HEK293 (cell line): ENCODE data around the gene DDIAS.

Source experiments
- CTCF ChIA-PET: fragments of 350-600 bp; formaldehyde crosslinking; extraction: SDS; loops from one replicate; lab custom pipeline; 2021; ENCODE audit warnings: antibody characterized with exemption; lab: Yijun Ruan, JAX
- POLR2A ChIA-PET: fragments of 300-600 bp; formaldehyde crosslinking; extraction: SDS; loops from one replicate; lab custom pipeline; 2020; ENCODE audit warnings: antibody characterized with exemption, inconsistent platforms; lab: Yijun Ruan, JAX
- H3K27ac ChIP-seq: fragments of 200-500 bp; sonication (Bioruptor generic); 2 replicates; pipeline ENCODE4 v1.5.1; 2014; ENCODE audit warnings: low read depth, low read length, control low read depth, inconsistent platforms; ENCODE audit errors: extremely low read depth
- H3K36me3 ChIP-seq, 2 experiments: fragments of 200-500 bp in 1 of 2; sonication (Bioruptor generic) in 1 of 2; 1 replicate in 1 of 2; 2 replicates in 1 of 2; pipeline ENCODE4 v1.5.1; 2014 to 2017; ENCODE audit warnings: inconsistent platforms in 2 of 2, low read length in 2 of 2; ENCODE audit not compliant: control insufficient read depth in 2 of 2, insufficient read depth in 1 of 2
- H3K4me1 ChIP-seq: fragments of 200-500 bp; sonication (Bioruptor generic); 2 replicates; pipeline ENCODE4 v1.5.1; 2014; ENCODE audit warnings: mild to moderate bottlenecking, low read length, inconsistent platforms; ENCODE audit not compliant: control insufficient read depth, insufficient read depth
- H3K4me3 ChIP-seq: 2 replicates; pipeline ENCODE4 v1.5.1; 2011; ENCODE audit warnings: low read depth, mild to moderate bottlenecking, control low read depth, low read length, moderate library complexity
- H3K9me3 ChIP-seq: fragments of 200-500 bp; sonication (Bioruptor generic); 2 replicates; pipeline ENCODE4 v1.5.1; 2014; ENCODE audit warnings: low read depth, low read length, inconsistent platforms; ENCODE audit not compliant: control insufficient read depth, insufficient read depth
- CTCF ChIP-seq: fragments of 450-650 bp; formaldehyde crosslinking; IDR thresholded peaks from 2 replicates; pipeline ENCODE4 v1.5.1; 2016; ENCODE audit warnings: missing biosample characterization, missing genetic modification characterization
- HIC1 ChIP-seq: fragments of 450-650 bp; formaldehyde crosslinking; IDR thresholded peaks from 2 replicates; pipeline ENCODE4 v1.5.1; 2016; ENCODE audit warnings: missing biosample characterization, missing genetic modification characterization
- RBAK ChIP-seq: fragments of 450-650 bp; formaldehyde crosslinking; IDR thresholded peaks from 2 replicates; pipeline ENCODE4 v1.5.1; 2016; ENCODE audit warnings: missing biosample characterization, missing genetic modification characterization
- ZNF121 ChIP-seq: fragments of 450-650 bp; formaldehyde crosslinking; IDR thresholded peaks from 2 replicates; pipeline ENCODE4 v1.5.1; 2016; ENCODE audit warnings: missing biosample characterization, missing genetic modification characterization
- ZNF138 ChIP-seq: fragments of 450-650 bp; formaldehyde crosslinking; IDR thresholded peaks from 2 replicates; pipeline ENCODE4 v1.5.1; 2016; ENCODE audit warnings: missing biosample characterization, missing genetic modification characterization, borderline replicate concordance
- ZNF184 ChIP-seq: fragments of 450-650 bp; IDR thresholded peaks from 2 replicates; pipeline ENCODE4 v1.5.1; 2018; ENCODE audit warnings: missing biosample characterization, mild to moderate bottlenecking, missing genetic modification characterization
- ZNF202 ChIP-seq: fragments of 450-650 bp; formaldehyde crosslinking; IDR thresholded peaks from 2 replicates; pipeline ENCODE4 v1.5.1; 2016; ENCODE audit warnings: missing biosample characterization, missing genetic modification characterization, borderline replicate concordance
- ZNF391 ChIP-seq: fragments of 450-650 bp; formaldehyde crosslinking; IDR thresholded peaks from 2 replicates; pipeline ENCODE4 v1.5.1; 2016; ENCODE audit warnings: low read depth, missing biosample characterization, missing genetic modification characterization, borderline replicate concordance
- ZNF501 ChIP-seq: fragments of 450-650 bp; formaldehyde crosslinking; IDR thresholded peaks from 2 replicates; pipeline ENCODE4 v1.5.1; 2016; ENCODE audit warnings: missing biosample characterization, missing genetic modification characterization
- ZNF555 ChIP-seq: fragments of 450-650 bp; formaldehyde crosslinking; conservative IDR thresholded peaks from 2 replicates; pipeline ENCODE4 v1.5.1; 2017; ENCODE audit warnings: missing biosample characterization, mild to moderate bottlenecking, missing genetic modification characterization, inconsistent platforms
- ZNF600 ChIP-seq: fragments of 450-650 bp; formaldehyde crosslinking; IDR thresholded peaks from 2 replicates; pipeline ENCODE4 v1.5.1; 2016; ENCODE audit warnings: missing biosample characterization, missing genetic modification characterization
- ZNF626 ChIP-seq: fragments of 450-650 bp; sonication (Bioruptor Pico); formaldehyde crosslinking; IDR thresholded peaks from 2 replicates; pipeline ENCODE4 v1.5.1; 2018; ENCODE audit warnings: missing biosample characterization, missing genetic modification characterization, inconsistent platforms
- ZNF704 ChIP-seq: fragments of 450-650 bp; formaldehyde crosslinking; IDR thresholded peaks from 2 replicates; pipeline ENCODE4 v1.5.1; 2016; ENCODE audit warnings: missing biosample characterization, missing genetic modification characterization
- ZNF776 ChIP-seq: fragments of 450-650 bp; formaldehyde crosslinking; IDR thresholded peaks from 2 replicates; pipeline ENCODE4 v1.5.0; 2017; ENCODE audit warnings: missing biosample characterization, missing genetic modification characterization, borderline replicate concordance
- ZNF792 ChIP-seq: fragments of 450-650 bp; formaldehyde crosslinking; IDR thresholded peaks from 2 replicates; pipeline ENCODE4 v1.5.1; 2016; ENCODE audit warnings: missing biosample characterization, missing genetic modification characterization
- ZNF837 ChIP-seq: fragments of 450-650 bp; formaldehyde crosslinking; IDR thresholded peaks from 2 replicates; pipeline ENCODE4 v1.5.1; 2016; ENCODE audit warnings: missing biosample characterization, missing genetic modification characterization
- ZSCAN16 ChIP-seq: fragments of 450-650 bp; formaldehyde crosslinking; IDR thresholded peaks from 2 replicates; pipeline ENCODE4 v1.5.1; 2016; ENCODE audit warnings: missing biosample characterization, missing genetic modification characterization
- TF ChIP-seq, protein P1 (sequence below): fragments of 450-650 bp; formaldehyde crosslinking; IDR thresholded peaks from 2 replicates; pipeline ENCODE4 v1.5.1; 2017; ENCODE audit warnings: missing biosample characterization, missing genetic modification characterization
- TF ChIP-seq, protein P2 (sequence below): fragments of 450-650 bp; formaldehyde crosslinking; IDR thresholded peaks from 2 replicates; pipeline ENCODE4 v1.5.1; 2016; ENCODE audit warnings: missing biosample characterization, missing genetic modification characterization, low read depth

The DDIAS gene

DNA sequence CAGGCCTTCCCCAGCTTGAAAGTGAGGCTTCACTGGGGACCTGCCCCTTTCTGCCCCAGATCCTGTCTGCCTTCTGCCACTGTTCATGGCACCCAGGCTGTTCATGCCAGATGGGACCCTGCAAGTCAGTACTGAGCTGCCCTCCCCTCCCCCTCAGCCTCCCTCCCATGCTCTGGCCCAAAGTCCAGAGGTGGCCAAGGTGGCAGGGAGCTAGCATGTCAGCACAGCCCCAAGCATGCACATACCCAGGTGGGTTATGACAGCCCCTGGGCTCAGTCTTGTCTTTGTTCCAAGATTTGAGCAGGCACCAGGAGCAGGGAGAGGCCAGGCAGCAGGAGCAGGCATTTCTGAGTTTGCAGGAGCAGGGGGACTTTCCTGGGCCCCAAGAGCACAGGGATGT lies 44.1 kb downstream of the DDIAS start:
- TF ChIP-seq ZNF391: no peak
- TF ChIP-seq ZNF837 (tag by site-specific recombination): no peak
- TF ChIP-seq CTCF: no peak
- no peak for TF ChIP-seq ZNF202 (tag by site-specific recombination)
- no peak for TF ChIP-seq ZNF184 (tag by site-specific recombination)
- no peak for TF ChIP-seq ZNF792
- TF ChIP-seq, protein P1, sequence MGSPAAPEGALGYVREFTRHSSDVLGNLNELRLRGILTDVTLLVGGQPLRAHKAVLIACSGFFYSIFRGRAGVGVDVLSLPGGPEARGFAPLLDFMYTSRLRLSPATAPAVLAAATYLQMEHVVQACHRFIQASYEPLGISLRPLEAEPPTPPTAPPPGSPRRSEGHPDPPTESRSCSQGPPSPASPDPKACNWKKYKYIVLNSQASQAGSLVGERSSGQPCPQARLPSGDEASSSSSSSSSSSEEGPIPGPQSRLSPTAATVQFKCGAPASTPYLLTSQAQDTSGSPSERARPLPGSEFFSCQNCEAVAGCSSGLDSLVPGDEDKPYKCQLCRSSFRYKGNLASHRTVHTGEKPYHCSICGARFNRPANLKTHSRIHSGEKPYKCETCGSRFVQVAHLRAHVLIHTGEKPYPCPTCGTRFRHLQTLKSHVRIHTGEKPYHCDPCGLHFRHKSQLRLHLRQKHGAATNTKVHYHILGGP: no peak
- TF ChIP-seq ZNF555 (tag by site-specific recombination): no peak
- no peak for TF ChIP-seq ZNF121 (tag by site-specific recombination)
- no peak for TF ChIP-seq ZNF138 (tag by site-specific recombination)
- no peak for TF ChIP-seq RBAK (tag by site-specific recombination)
- TF ChIP-seq ZNF704 (tag by site-specific recombination): no peak
- TF ChIP-seq, protein P2, sequence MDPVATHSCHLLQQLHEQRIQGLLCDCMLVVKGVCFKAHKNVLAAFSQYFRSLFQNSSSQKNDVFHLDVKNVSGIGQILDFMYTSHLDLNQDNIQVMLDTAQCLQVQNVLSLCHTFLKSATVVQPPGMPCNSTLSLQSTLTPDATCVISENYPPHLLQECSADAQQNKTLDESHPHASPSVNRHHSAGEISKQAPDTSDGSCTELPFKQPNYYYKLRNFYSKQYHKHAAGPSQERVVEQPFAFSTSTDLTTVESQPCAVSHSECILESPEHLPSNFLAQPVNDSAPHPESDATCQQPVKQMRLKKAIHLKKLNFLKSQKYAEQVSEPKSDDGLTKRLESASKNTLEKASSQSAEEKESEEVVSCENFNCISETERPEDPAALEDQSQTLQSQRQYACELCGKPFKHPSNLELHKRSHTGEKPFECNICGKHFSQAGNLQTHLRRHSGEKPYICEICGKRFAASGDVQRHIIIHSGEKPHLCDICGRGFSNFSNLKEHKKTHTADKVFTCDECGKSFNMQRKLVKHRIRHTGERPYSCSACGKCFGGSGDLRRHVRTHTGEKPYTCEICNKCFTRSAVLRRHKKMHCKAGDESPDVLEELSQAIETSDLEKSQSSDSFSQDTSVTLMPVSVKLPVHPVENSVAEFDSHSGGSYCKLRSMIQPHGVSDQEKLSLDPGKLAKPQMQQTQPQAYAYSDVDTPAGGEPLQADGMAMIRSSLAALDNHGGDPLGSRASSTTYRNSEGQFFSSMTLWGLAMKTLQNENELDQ (tag by site-specific recombination): no peak
- no peak for TF ChIP-seq ZNF626 (tag by site-specific recombination)
- TF ChIP-seq ZSCAN16: no peak
- no peak for TF ChIP-seq ZNF501 (tag by site-specific recombination)
- no peak for TF ChIP-seq ZNF776 (tag by site-specific recombination)
- TF ChIP-seq ZNF600 (tag by site-specific recombination): no peak
- TF ChIP-seq HIC1: no peak
- Histone ChIP-seq H3K9me3 (no peaks in the 10 kb centered on the region), H3K4me1 (no peaks in the 10 kb centered on the region), H3K4me3 (no peak overlapping the region), H3K36me3 (no peaks in the 10 kb centered on the region), H3K27ac (no peak overlapping the region)
- ChIA-PET POLR2A (no interaction called here), CTCF (interaction anchor here (0.5 to 1.4 kb wide), 3 partner anchors 18 to 78 kb away, joined by 3 to 4 read pairs (median 3); no protein-coding TSS in a partner anchor)
